HepG2 (cell line): Measurements from ENCODE around the gene TIFAB. TPM values are rescaled to one million over a fixed set of nuclear protein-coding genes. Genes with fewer than 3 reads are reported as not detected.

Source experiments
- DPF2 ChIP-seq: sonication (generic); formaldehyde crosslinking; IDR thresholded peaks from 2 replicates; pipeline ENCODE4 v1.4.0; 2020; ENCODE audit warnings: mild to moderate bottlenecking, low read depth, missing genetic modification reagents, borderline replicate concordance
- ESRRA ChIP-seq: sonication (generic); formaldehyde crosslinking; IDR thresholded peaks from 2 replicates; pipeline ENCODE4 v1.5.1; 2020; ENCODE audit warnings: mild to moderate bottlenecking, low read depth, missing genetic modification reagents
- HNF4G ChIP-seq, 2 experiments: sonication (generic) in 1 of 2; formaldehyde crosslinking in 1 of 2; IDR thresholded peaks; 2 replicates each; pipeline versions ENCODE4 v1.4.0 to v1.6.1; 2011 to 2020; ENCODE audit warnings: borderline replicate concordance in 2 of 2, low read depth in 2 of 2, mild to moderate bottlenecking in 2 of 2, low read length in 1 of 2, missing genetic modification reagents in 1 of 2, moderate library complexity in 1 of 2
- IKZF1 ChIP-seq: fragments of 450-650 bp; IDR thresholded peaks from 2 replicates; pipeline ENCODE4 v1.7.1; 2016
- KLF9 ChIP-seq: IDR thresholded peaks from 2 replicates; pipeline ENCODE4 v1.6.1; 2016; ENCODE audit warnings: low read depth
- MXD4 ChIP-seq: IDR thresholded peaks from 2 replicates; pipeline ENCODE4 v1.6.1; 2016; ENCODE audit warnings: mild to moderate bottlenecking, missing biosample characterization, missing genetic modification reagents
- RAD21 ChIP-seq: fragments of 450-650 bp; formaldehyde crosslinking; IDR thresholded peaks from 2 replicates; pipeline ENCODE4 v1.5.0; 2020; ENCODE audit warnings: mild to moderate bottlenecking
- RORA ChIP-seq: sonication (generic); formaldehyde crosslinking; IDR thresholded peaks from 2 replicates; pipeline ENCODE4 v1.5.0; 2020; ENCODE audit warnings: mild to moderate bottlenecking, missing genetic modification reagents, moderate library complexity
- SAP130 ChIP-seq: IDR thresholded peaks from 2 replicates; pipeline ENCODE4 v1.6.1; 2016; ENCODE audit warnings: low read depth
- ZFP90 ChIP-seq: sonication (generic); formaldehyde crosslinking; IDR thresholded peaks from 2 replicates; pipeline ENCODE4 v1.8.0; 2022; ENCODE audit warnings: missing genetic modification reagents, mild to moderate bottlenecking, inconsistent platforms, borderline replicate concordance
- polyA plus RNA-seq, 8 experiments: library from polyadenylated mRNA; depleted of rRNA in 3 of 8; stranded (reverse) in 7 of 8; unstranded in 1 of 8; fragments of >200 nt; fragmentation: Illumina TruSeq in 4 of 8; extraction: Trizol in 4 of 8; gene quantifications; 2 replicates each; pipeline versions ENCODE4 v1.2.1 to v1.2.3, GENCODE V29; 2011 to 2016; ENCODE audit warnings: low read depth in 4 of 8, missing spikeins in 1 of 8, mixed read lengths in 1 of 8; ENCODE audit not compliant: insufficient read depth in 1 of 8
- total RNA-seq, 5 experiments: library from RNA; depleted of rRNA; stranded (reverse); fragments of >200 nt; fragmentation: Illumina TruSeq; extraction: Trizol; gene quantifications; 2 replicates each; pipeline ENCODE4 v1.2.3, GENCODE V29; 2016; ENCODE audit warnings: low read depth in 1 of 5
- TF ChIP-seq, protein P1 (sequence below), 2 experiments: sonication (generic) in 1 of 2; formaldehyde crosslinking in 1 of 2; IDR thresholded peaks; 2 replicates each; pipeline versions ENCODE4 v1.6.1 to v1.9.0; 2014 to 2022; ENCODE audit warnings: antibody characterized with exemption in 1 of 2, borderline replicate concordance in 1 of 2, inconsistent platforms in 1 of 2, low read depth in 1 of 2, missing genetic modification reagents in 1 of 2
- TF ChIP-seq, protein P2 (sequence below): IDR thresholded peaks from 2 replicates; pipeline ENCODE4 v1.6.1; 2016; ENCODE audit warnings: missing genetic modification reagents, missing compliant biosample characterization
- TF ChIP-seq, protein P3 (sequence below): sonication (generic); formaldehyde crosslinking; IDR thresholded peaks from 2 replicates; pipeline ENCODE4 v1.5.1; 2020; ENCODE audit warnings: missing genetic modification reagents, mild to moderate bottlenecking, borderline replicate concordance
- TF ChIP-seq, protein P4 (sequence below): sonication (generic); formaldehyde crosslinking; IDR thresholded peaks from 2 replicates; pipeline ENCODE4 v1.5.1; 2020; ENCODE audit warnings: mild to moderate bottlenecking, missing genetic modification reagents, moderate library complexity

The TIFAB gene
- total and polyA plus RNA-seq, 2 of the 13 experiments (the other 11 are each of a cell fraction or from before 2014, with no cell fraction given), result not detected

DNA sequence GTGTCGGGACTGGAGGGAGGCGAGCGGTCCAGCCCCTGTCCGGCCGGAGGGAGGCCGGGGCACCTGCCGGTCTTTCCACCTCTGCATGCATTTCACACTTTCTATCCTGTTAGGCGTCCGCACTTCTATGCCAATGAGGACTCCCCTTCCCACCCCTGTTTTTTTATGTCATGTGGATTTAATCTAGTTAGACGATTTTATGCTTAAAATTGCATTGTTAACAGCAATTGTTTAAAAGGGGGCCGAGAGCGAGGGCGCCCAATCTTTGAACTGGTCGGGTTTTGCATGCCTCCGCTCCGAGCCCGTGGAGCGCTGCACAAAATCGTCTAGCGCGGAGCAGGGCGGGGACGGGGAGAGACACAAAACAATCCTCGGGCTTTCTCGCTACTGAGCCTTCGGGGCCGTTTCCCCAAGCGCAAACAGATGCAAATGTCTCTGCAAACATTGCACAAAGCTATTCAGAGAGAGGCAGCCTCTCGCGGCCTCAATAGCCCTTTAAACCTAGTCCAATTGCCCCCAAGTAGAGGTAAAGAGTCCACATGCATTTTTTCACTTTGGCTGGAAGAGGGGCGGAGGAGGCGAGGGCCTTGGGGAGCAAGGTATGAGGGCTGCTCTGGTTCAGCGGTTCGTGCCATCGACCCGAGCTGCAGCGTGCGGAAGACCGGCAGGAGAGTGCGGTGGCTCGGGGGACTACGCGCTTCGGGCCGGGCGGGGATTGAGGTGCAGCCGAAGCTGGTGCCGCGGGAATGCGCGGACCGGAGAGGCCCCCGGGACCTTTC lies 37.5 kb upstream of the TIFAB start (continued):
- TF ChIP-seq, protein P1, sequence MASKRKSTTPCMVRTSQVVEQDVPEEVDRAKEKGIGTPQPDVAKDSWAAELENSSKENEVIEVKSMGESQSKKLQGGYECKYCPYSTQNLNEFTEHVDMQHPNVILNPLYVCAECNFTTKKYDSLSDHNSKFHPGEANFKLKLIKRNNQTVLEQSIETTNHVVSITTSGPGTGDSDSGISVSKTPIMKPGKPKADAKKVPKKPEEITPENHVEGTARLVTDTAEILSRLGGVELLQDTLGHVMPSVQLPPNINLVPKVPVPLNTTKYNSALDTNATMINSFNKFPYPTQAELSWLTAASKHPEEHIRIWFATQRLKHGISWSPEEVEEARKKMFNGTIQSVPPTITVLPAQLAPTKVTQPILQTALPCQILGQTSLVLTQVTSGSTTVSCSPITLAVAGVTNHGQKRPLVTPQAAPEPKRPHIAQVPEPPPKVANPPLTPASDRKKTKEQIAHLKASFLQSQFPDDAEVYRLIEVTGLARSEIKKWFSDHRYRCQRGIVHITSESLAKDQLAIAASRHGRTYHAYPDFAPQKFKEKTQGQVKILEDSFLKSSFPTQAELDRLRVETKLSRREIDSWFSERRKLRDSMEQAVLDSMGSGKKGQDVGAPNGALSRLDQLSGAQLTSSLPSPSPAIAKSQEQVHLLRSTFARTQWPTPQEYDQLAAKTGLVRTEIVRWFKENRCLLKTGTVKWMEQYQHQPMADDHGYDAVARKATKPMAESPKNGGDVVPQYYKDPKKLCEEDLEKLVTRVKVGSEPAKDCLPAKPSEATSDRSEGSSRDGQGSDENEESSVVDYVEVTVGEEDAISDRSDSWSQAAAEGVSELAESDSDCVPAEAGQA (IDR thresholded peaks at IDR 0.05; ENCODE audit: low read depth), result no peak
- TF ChIP-seq, protein P1 (CRISPR knock-in tag; IDR thresholded peaks at IDR 0.05; ENCODE audit: borderline replicate concordance), result 0 out of 2 replicates have a peak, but pooled peaks have one; percentile 22
- no peak for TF ChIP-seq MXD4
- TF ChIP-seq, protein P2, sequence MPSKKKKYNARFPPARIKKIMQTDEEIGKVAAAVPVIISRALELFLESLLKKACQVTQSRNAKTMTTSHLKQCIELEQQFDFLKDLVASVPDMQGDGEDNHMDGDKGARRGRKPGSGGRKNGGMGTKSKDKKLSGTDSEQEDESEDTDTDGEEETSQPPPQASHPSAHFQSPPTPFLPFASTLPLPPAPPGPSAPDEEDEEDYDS (CRISPR knock-in tag), result no peak
- TF ChIP-seq ESRRA (CRISPR knock-in tag), result no peak
- TF ChIP-seq SAP130, result no peak
- no peak for TF ChIP-seq IKZF1
- no peak for TF ChIP-seq ZFP90
- TF ChIP-seq DPF2 (CRISPR knock-in tag), result peak; percentile 37; the same call in 1 of the 2 replicates
- TF ChIP-seq KLF9 (CRISPR knock-in tag), result no peak
- TF ChIP-seq, protein P3, sequence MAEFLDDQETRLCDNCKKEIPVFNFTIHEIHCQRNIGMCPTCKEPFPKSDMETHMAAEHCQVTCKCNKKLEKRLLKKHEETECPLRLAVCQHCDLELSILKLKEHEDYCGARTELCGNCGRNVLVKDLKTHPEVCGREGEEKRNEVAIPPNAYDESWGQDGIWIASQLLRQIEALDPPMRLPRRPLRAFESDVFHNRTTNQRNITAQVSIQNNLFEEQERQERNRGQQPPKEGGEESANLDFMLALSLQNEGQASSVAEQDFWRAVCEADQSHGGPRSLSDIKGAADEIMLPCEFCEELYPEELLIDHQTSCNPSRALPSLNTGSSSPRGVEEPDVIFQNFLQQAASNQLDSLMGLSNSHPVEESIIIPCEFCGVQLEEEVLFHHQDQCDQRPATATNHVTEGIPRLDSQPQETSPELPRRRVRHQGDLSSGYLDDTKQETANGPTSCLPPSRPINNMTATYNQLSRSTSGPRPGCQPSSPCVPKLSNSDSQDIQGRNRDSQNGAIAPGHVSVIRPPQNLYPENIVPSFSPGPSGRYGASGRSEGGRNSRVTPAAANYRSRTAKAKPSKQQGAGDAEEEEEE, result no peak
- peak; percentile 79 for TF ChIP-seq HNF4G (IDR thresholded peaks at IDR 0.05; ENCODE audit: borderline replicate concordance, low read depth, low read length)
- no peak for TF ChIP-seq HNF4G (CRISPR knock-in tag; IDR thresholded peaks at IDR 0.05; ENCODE audit: borderline replicate concordance, low read depth)
- no peak for TF ChIP-seq RORA (CRISPR knock-in tag)
- no peak for TF ChIP-seq RAD21 (CRISPR knock-in tag)
- TF ChIP-seq, protein P4, sequence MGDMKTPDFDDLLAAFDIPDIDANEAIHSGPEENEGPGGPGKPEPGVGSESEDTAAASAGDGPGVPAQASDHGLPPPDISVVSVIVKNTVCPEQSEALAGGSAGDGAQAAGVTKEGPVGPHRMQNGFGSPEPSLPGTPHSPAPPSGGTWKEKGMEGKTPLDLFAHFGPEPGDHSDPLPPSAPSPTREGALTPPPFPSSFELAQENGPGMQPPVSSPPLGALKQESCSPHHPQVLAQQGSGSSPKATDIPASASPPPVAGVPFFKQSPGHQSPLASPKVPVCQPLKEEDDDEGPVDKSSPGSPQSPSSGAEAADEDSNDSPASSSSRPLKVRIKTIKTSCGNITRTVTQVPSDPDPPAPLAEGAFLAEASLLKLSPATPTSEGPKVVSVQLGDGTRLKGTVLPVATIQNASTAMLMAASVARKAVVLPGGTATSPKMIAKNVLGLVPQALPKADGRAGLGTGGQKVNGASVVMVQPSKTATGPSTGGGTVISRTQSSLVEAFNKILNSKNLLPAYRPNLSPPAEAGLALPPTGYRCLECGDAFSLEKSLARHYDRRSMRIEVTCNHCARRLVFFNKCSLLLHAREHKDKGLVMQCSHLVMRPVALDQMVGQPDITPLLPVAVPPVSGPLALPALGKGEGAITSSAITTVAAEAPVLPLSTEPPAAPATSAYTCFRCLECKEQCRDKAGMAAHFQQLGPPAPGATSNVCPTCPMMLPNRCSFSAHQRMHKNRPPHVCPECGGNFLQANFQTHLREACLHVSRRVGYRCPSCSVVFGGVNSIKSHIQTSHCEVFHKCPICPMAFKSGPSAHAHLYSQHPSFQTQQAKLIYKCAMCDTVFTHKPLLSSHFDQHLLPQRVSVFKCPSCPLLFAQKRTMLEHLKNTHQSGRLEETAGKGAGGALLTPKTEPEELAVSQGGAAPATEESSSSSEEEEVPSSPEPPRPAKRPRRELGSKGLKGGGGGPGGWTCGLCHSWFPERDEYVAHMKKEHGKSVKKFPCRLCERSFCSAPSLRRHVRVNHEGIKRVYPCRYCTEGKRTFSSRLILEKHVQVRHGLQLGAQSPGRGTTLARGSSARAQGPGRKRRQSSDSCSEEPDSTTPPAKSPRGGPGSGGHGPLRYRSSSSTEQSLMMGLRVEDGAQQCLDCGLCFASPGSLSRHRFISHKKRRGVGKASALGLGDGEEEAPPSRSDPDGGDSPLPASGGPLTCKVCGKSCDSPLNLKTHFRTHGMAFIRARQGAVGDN, result peak; percentile 60
